ENCODE results near the gene IL18R1. TPM values are rescaled to one million over a fixed set of nuclear protein-coding genes. Genes with fewer than 3 reads are reported as not detected.

Gene IL18R1
- 5.3 and 11.5 TPM in 2 replicates for total RNA-seq

GRCh38 chr2:102355526-102356380, at the start of gene IL18R1:
TSS of gene IL18R1 (plus strand) at chr2:102355796. CDS start at chr2:102362661, 6,865 bp downstream.
- H3K4me3 ChIP-seq (ENCODE audit: low read depth, low read length), result peak within 1 kb of the TSS; percentile 62
- H3K36me3 ChIP-seq (ENCODE audit: control insufficient read depth, insufficient read depth, low read length), result no peaks in the 10 kb centered on the region
- H3K27me3 ChIP-seq (ENCODE audit: control insufficient read depth, insufficient read depth, low read length), result no peaks in the 10 kb centered on the region
- FAIRE-seq, result no peak
- TF ChIP-seq, protein P1, sequence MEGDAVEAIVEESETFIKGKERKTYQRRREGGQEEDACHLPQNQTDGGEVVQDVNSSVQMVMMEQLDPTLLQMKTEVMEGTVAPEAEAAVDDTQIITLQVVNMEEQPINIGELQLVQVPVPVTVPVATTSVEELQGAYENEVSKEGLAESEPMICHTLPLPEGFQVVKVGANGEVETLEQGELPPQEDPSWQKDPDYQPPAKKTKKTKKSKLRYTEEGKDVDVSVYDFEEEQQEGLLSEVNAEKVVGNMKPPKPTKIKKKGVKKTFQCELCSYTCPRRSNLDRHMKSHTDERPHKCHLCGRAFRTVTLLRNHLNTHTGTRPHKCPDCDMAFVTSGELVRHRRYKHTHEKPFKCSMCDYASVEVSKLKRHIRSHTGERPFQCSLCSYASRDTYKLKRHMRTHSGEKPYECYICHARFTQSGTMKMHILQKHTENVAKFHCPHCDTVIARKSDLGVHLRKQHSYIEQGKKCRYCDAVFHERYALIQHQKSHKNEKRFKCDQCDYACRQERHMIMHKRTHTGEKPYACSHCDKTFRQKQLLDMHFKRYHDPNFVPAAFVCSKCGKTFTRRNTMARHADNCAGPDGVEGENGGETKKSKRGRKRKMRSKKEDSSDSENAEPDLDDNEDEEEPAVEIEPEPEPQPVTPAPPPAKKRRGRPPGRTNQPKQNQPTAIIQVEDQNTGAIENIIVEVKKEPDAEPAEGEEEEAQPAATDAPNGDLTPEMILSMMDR (IDR thresholded peaks at IDR 0.05; ENCODE audit: insufficient read depth, low read length, severe bottlenecking), result peak; percentile 82
- DNase-seq (ENCODE audit: low read depth), result peak; percentile 47

DNA sequence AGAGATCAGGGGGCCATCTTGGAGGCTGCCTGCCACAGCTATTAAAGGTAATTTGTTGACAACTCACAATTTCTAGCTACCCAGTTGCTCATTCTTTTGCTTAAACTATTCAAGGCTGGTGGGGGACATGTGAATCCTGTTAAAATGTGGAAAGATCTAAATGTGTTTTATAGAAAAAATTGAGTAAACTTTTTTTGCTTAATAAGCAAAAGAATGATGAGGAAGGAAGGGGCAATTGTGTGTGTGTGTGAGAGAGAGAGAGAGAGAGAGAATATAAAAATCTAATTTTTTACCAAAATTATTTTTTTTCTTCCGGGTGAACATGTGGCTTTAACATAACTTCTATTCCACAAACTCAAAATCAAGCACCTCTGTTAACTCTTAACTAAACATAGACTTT, 49.5 kb upstream of the IL18R1 start:
- TF ChIP-seq, protein P1 (IDR thresholded peaks at IDR 0.05; ENCODE audit: insufficient read depth, low read length, severe bottlenecking), result no peak
- Histone ChIP-seq H3K4me3 (ENCODE audit: low read depth, low read length) (no peak overlapping the region), H3K27me3 (ENCODE audit: control insufficient read depth, insufficient read depth, low read length) (no peaks in the 10 kb centered on the region), H3K36me3 (ENCODE audit: control insufficient read depth, insufficient read depth, low read length) (no peaks in the 10 kb centered on the region)
- DNase-seq (ENCODE audit: low read depth), result no peak
- FAIRE-seq, result no peak

- DNase-seq (ENCODE audit: low read depth), result no peak
- TF ChIP-seq, protein P1 (IDR thresholded peaks at IDR 0.05; ENCODE audit: insufficient read depth, low read length, severe bottlenecking), result no peak
- no peak for FAIRE-seq
- no peaks in the 10 kb centered on the region for H3K36me3 ChIP-seq (ENCODE audit: control insufficient read depth, insufficient read depth, low read length)
- H3K4me3 ChIP-seq (ENCODE audit: low read depth, low read length), result no peak within 1 kb of the TSS
- H3K27me3 ChIP-seq (ENCODE audit: control insufficient read depth, insufficient read depth, low read length), result no peaks in the 10 kb centered on the region
Observed at GRCh38 chr2:102310964-102311640, 44.5 kb upstream of the IL18R1 start, which contains the start of gene IL1RL1. TSS of gene IL1RL1 (plus strand) at chr2:102311563. CDS start at chr2:102338265, 26,702 bp downstream.

DNA sequence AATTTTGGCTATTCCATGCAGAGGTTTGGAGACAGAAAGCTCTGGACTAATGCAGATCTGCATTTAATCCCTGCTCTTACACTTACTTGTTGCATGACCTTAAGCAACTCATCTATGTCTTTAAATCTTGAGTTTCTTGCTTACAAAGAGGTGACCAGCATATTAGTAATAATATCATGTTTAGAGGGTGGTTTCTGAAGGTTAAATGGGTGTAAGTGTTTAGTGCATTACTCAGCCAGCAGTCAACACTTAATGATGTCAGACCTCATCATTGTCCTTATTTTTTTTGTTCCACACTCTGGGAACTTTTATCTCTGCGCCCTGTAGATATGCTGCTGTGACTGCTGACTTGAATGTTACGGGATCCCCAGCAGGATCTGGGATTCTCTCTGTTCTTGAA, 42.6 kb upstream of the IL18R1 start:
- Histone ChIP-seq H3K36me3 (ENCODE audit: control insufficient read depth, insufficient read depth, low read length) (no peaks in the 10 kb centered on the region), H3K27me3 (ENCODE audit: control insufficient read depth, insufficient read depth, low read length) (no peaks in the 10 kb centered on the region), H3K4me3 (ENCODE audit: low read depth, low read length) (no peak overlapping the region)
- TF ChIP-seq, protein P1 (IDR thresholded peaks at IDR 0.05; ENCODE audit: insufficient read depth, low read length, severe bottlenecking), result no peak
- FAIRE-seq (no peak), DNase-seq (ENCODE audit: low read depth) (peak; percentile 98)

GRCh38 chr2:102313471-102313870, 42.1 kb upstream of the IL18R1 start:
- H3K27me3 ChIP-seq (ENCODE audit: control insufficient read depth, insufficient read depth, low read length), result no peaks in the 10 kb centered on the region
- TF ChIP-seq, protein P1 (IDR thresholded peaks at IDR 0.05; ENCODE audit: insufficient read depth, low read length, severe bottlenecking), result no peak
- no peak for DNase-seq (ENCODE audit: low read depth)
- no peak overlapping the region for H3K4me3 ChIP-seq (ENCODE audit: low read depth, low read length)
- no peaks in the 10 kb centered on the region for H3K36me3 ChIP-seq (ENCODE audit: control insufficient read depth, insufficient read depth, low read length)
- no peak for FAIRE-seq

Data from bronchial epithelial cell (primary cell).